ENCODE data around the gene TUBB1.

Gene TUBB1

GRCh38 chr20:59055302-59055701 lies 36.1 kb downstream of the TUBB1 start:
- no peaks in the 10 kb centered on the region for H3K27me3 ChIP-seq (ENCODE audit: insufficient read depth, low read length, poor library complexity)
- H3K27ac ChIP-seq (ENCODE audit: low read depth, low read length), result no peak overlapping the region
- H3K4me1 ChIP-seq (ENCODE audit: control insufficient read depth, low read depth, low read length), result no peaks in the 10 kb centered on the region
- no CpG with 5 or more reads among the region's 7 CpGs for WGBS (ENCODE audit: extremely low coverage, insufficient coverage, low lambda C conversion rate)
- no peak overlapping the region for H3K4me3 ChIP-seq (ENCODE audit: low read length)
- H3K4ac ChIP-seq (ENCODE audit: low read depth, low read length), result no peak overlapping the region
- no peak overlapping the region for H3K56ac ChIP-seq (ENCODE audit: low read length)
- no peak for DNase-seq
- H4K8ac ChIP-seq (ENCODE audit: low read depth, low read length), result no peak overlapping the region
- H4K5ac ChIP-seq (ENCODE audit: low read length), result no peak overlapping the region
- no peaks in the 10 kb centered on the region for H3K36me3 ChIP-seq (ENCODE audit: control insufficient read depth, insufficient read depth, low read length)
- H2BK15ac ChIP-seq (replicated peaks; ENCODE audit: low read depth), result no peak overlapping the region
- no peaks in the 10 kb centered on the region for H3K79me1 ChIP-seq (ENCODE audit: low read length)
- H3K4me2 ChIP-seq (ENCODE audit: low read length), result no peak overlapping the region
- H3K23ac ChIP-seq (ENCODE audit: low read length), result no peak overlapping the region
- H3K79me2 ChIP-seq (ENCODE audit: control insufficient read depth, insufficient read depth, low read length), result no peaks in the 10 kb centered on the region
- H2AK5ac ChIP-seq (ENCODE audit: low read length), result no peak overlapping the region
- H2BK120ac ChIP-seq (ENCODE audit: low read depth, low read length), result no peak overlapping the region
- H3K18ac ChIP-seq (ENCODE audit: low read length), result no peak overlapping the region
- no peak overlapping the region for H2BK5ac ChIP-seq (ENCODE audit: low read length)
- no peak overlapping the region for H3K9ac ChIP-seq (ENCODE audit: low read length)

GRCh38 chr20:59062081-59062480 lies 42.9 kb downstream of the TUBB1 start:
- WGBS (ENCODE audit: extremely low coverage, insufficient coverage, low lambda C conversion rate), result no CpG with 5 or more reads among the region's 4 CpGs
- Histone ChIP-seq H3K4ac (ENCODE audit: low read depth, low read length) (no peak overlapping the region), H3K27ac (ENCODE audit: low read depth, low read length) (no peak overlapping the region), H3K27me3 (ENCODE audit: insufficient read depth, low read length, poor library complexity) (no peaks in the 10 kb centered on the region), H3K4me1 (ENCODE audit: control insufficient read depth, low read depth, low read length) (no peaks in the 10 kb centered on the region), H2BK5ac (ENCODE audit: low read length) (no peak overlapping the region), H4K8ac (ENCODE audit: low read depth, low read length) (no peak overlapping the region), H2AK5ac (ENCODE audit: low read length) (no peak overlapping the region), H3K36me3 (ENCODE audit: control insufficient read depth, insufficient read depth, low read length) (no peaks in the 10 kb centered on the region), H3K4me2 (ENCODE audit: low read length) (no peak overlapping the region), H2BK15ac (replicated peaks; ENCODE audit: low read depth) (no peak overlapping the region), H3K79me1 (ENCODE audit: low read length) (no peaks in the 10 kb centered on the region), H4K5ac (ENCODE audit: low read length) (no peak overlapping the region), H3K23ac (ENCODE audit: low read length) (no peak overlapping the region), H3K4me3 (ENCODE audit: low read length) (no peak overlapping the region), H3K18ac (ENCODE audit: low read length) (no peak overlapping the region), H2BK120ac (ENCODE audit: low read depth, low read length) (no peak overlapping the region), H3K56ac (ENCODE audit: low read length) (no peak overlapping the region), H3K9ac (ENCODE audit: low read length) (no peak overlapping the region), H3K79me2 (ENCODE audit: control insufficient read depth, insufficient read depth, low read length) (no peaks in the 10 kb centered on the region)
- DNase-seq, result peak; percentile 4

- no peak overlapping the region for H4K8ac ChIP-seq (ENCODE audit: low read depth, low read length)
- no peak overlapping the region for H2BK5ac ChIP-seq (ENCODE audit: low read length)
- H3K18ac ChIP-seq (ENCODE audit: low read length), result no peak overlapping the region
- H3K9ac ChIP-seq (ENCODE audit: low read length), result no peak overlapping the region
- H3K56ac ChIP-seq (ENCODE audit: low read length), result no peak overlapping the region
- no peak overlapping the region for H3K4me2 ChIP-seq (ENCODE audit: low read length)
- H3K27me3 ChIP-seq (ENCODE audit: insufficient read depth, low read length, poor library complexity), result no peaks in the 10 kb centered on the region
- H3K4me1 ChIP-seq (ENCODE audit: control insufficient read depth, low read depth, low read length), result no peaks in the 10 kb centered on the region
- peak; percentile 16 for DNase-seq
- H2BK120ac ChIP-seq (ENCODE audit: low read depth, low read length), result no peak overlapping the region
- no peak overlapping the region for H3K4me3 ChIP-seq (ENCODE audit: low read length)
- H3K36me3 ChIP-seq (ENCODE audit: control insufficient read depth, insufficient read depth, low read length), result no peaks in the 10 kb centered on the region
- H3K27ac ChIP-seq (ENCODE audit: low read depth, low read length), result no peak overlapping the region
- H3K23ac ChIP-seq (ENCODE audit: low read length), result no peak overlapping the region
- no peaks in the 10 kb centered on the region for H3K79me2 ChIP-seq (ENCODE audit: control insufficient read depth, insufficient read depth, low read length)
- no peak overlapping the region for H3K4ac ChIP-seq (ENCODE audit: low read depth, low read length)
- WGBS (ENCODE audit: extremely low coverage, insufficient coverage, low lambda C conversion rate), result no CpG with 5 or more reads among the region's 22 CpGs
- no peak overlapping the region for H2BK15ac ChIP-seq (replicated peaks; ENCODE audit: low read depth)
- H3K79me1 ChIP-seq (ENCODE audit: low read length), result no peaks in the 10 kb centered on the region
- H4K5ac ChIP-seq (ENCODE audit: low read length), result no peak overlapping the region
- no peak overlapping the region for H2AK5ac ChIP-seq (ENCODE audit: low read length)
Measured at GRCh38 chr20:59063358-59064213, 44.4 kb downstream of the TUBB1 start.

- Histone ChIP-seq H2BK5ac (ENCODE audit: low read length) (no peak overlapping the region), H2BK120ac (ENCODE audit: low read depth, low read length) (no peak overlapping the region), H3K36me3 (ENCODE audit: control insufficient read depth, insufficient read depth, low read length) (no peaks in the 10 kb centered on the region), H3K4ac (ENCODE audit: low read depth, low read length) (no peak overlapping the region), H3K4me2 (ENCODE audit: low read length) (no peak overlapping the region), H3K4me3 (ENCODE audit: low read length) (no peak overlapping the region), H3K9ac (ENCODE audit: low read length) (no peak overlapping the region), H3K79me1 (ENCODE audit: low read length) (no peaks in the 10 kb centered on the region), H2AK5ac (ENCODE audit: low read length) (no peak overlapping the region), H3K18ac (ENCODE audit: low read length) (no peak overlapping the region), H2BK15ac (replicated peaks; ENCODE audit: low read depth) (no peak overlapping the region), H4K5ac (ENCODE audit: low read length) (no peak overlapping the region), H3K27ac (ENCODE audit: low read depth, low read length) (no peak overlapping the region), H3K56ac (ENCODE audit: low read length) (no peak overlapping the region), H4K8ac (ENCODE audit: low read depth, low read length) (no peak overlapping the region), H3K4me1 (ENCODE audit: control insufficient read depth, low read depth, low read length) (no peaks in the 10 kb centered on the region), H3K23ac (ENCODE audit: low read length) (no peak overlapping the region), H3K79me2 (ENCODE audit: control insufficient read depth, insufficient read depth, low read length) (no peaks in the 10 kb centered on the region), H3K27me3 (ENCODE audit: insufficient read depth, low read length, poor library complexity) (no peaks in the 10 kb centered on the region)
- DNase-seq, result no peak
- no CpG with 5 or more reads among the region's 4 CpGs for WGBS (ENCODE audit: extremely low coverage, insufficient coverage, low lambda C conversion rate)
Measured at GRCh38 chr20:59064214-59064722, 45.0 kb downstream of the TUBB1 start.

GRCh38 chr20:59068534-59068933 lies 49.3 kb downstream of the TUBB1 start:
- Histone ChIP-seq H3K56ac (ENCODE audit: low read length) (no peak overlapping the region), H3K79me1 (ENCODE audit: low read length) (no peaks in the 10 kb centered on the region), H3K18ac (ENCODE audit: low read length) (no peak overlapping the region), H3K23ac (ENCODE audit: low read length) (no peak overlapping the region), H2BK5ac (ENCODE audit: low read length) (no peak overlapping the region), H4K5ac (ENCODE audit: low read length) (no peak overlapping the region), H3K36me3 (ENCODE audit: control insufficient read depth, insufficient read depth, low read length) (no peaks in the 10 kb centered on the region), H2BK120ac (ENCODE audit: low read depth, low read length) (no peak overlapping the region), H2BK15ac (replicated peaks; ENCODE audit: low read depth) (no peak overlapping the region), H4K8ac (ENCODE audit: low read depth, low read length) (no peak overlapping the region), H3K79me2 (ENCODE audit: control insufficient read depth, insufficient read depth, low read length) (no peaks in the 10 kb centered on the region), H3K27ac (ENCODE audit: low read depth, low read length) (no peak overlapping the region), H2AK5ac (ENCODE audit: low read length) (no peak overlapping the region), H3K27me3 (ENCODE audit: insufficient read depth, low read length, poor library complexity) (no peaks in the 10 kb centered on the region), H3K4me2 (ENCODE audit: low read length) (no peak overlapping the region), H3K4ac (ENCODE audit: low read depth, low read length) (no peak overlapping the region), H3K4me1 (ENCODE audit: control insufficient read depth, low read depth, low read length) (no peaks in the 10 kb centered on the region), H3K4me3 (ENCODE audit: low read length) (no peak overlapping the region), H3K9ac (ENCODE audit: low read length) (no peak overlapping the region)
- WGBS (ENCODE audit: extremely low coverage, insufficient coverage, low lambda C conversion rate), result no CpG with 5 or more reads among the region's 4 CpGs
- no peak for DNase-seq
